ENCODE measurements around the gene ZBTB47.

DNA sequence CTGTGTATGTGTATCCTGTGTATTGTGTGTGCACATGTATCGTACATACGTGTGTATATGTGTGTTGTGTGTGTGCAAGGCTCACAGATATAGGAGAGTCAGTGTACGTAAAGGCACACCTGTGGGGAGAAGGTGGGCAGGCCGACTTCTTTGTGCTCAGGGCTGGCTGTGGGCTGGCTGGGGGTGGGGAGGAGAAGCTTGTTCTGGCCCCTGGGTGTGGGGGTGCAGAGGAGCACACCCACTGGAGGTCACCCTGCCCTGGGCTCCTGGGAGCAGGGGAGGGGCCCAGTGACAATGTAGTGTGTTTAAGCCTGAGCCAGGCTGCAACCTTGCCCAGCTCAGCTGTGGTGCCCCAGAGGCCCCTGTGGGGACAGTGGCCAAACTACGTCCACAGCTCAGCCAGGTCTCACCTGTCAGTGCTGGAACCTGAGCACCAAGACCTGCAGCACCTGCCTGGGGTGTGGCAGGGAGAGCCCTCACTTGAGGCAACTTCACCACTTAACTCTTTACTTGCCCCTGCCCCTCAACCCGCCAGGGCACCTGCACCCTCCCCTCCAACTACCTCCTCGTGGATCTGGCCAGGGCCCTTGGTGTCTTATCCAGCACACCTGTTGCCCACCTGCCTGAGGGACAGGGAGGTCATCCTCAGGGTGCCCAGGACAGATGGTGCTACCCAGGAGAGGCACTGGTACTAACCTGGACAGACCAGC, 51.7 kb downstream of the ZBTB47 start:
- TF ChIP-seq, protein P1, sequence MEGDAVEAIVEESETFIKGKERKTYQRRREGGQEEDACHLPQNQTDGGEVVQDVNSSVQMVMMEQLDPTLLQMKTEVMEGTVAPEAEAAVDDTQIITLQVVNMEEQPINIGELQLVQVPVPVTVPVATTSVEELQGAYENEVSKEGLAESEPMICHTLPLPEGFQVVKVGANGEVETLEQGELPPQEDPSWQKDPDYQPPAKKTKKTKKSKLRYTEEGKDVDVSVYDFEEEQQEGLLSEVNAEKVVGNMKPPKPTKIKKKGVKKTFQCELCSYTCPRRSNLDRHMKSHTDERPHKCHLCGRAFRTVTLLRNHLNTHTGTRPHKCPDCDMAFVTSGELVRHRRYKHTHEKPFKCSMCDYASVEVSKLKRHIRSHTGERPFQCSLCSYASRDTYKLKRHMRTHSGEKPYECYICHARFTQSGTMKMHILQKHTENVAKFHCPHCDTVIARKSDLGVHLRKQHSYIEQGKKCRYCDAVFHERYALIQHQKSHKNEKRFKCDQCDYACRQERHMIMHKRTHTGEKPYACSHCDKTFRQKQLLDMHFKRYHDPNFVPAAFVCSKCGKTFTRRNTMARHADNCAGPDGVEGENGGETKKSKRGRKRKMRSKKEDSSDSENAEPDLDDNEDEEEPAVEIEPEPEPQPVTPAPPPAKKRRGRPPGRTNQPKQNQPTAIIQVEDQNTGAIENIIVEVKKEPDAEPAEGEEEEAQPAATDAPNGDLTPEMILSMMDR (IDR thresholded peaks at IDR 0.05; ENCODE audit: low read depth, low read length): no peak
- no peak for TF ChIP-seq EZH2phosphoT487 (IDR thresholded peaks at IDR 0.05; ENCODE audit: low read depth)

Data from OCI-LY3 (cell line).